Raji (cell line): Measurements from ENCODE around the gene SLC26A5.

ENCODE experiments used
- POLR2A ChIP-seq: IDR thresholded peaks from 2 replicates; pipeline ENCODE4 v1.6.1; 2011; ENCODE audit warnings: low read depth, low read length, control low read depth; ENCODE audit not compliant: insufficient read depth

The SLC26A5 gene

DNA sequence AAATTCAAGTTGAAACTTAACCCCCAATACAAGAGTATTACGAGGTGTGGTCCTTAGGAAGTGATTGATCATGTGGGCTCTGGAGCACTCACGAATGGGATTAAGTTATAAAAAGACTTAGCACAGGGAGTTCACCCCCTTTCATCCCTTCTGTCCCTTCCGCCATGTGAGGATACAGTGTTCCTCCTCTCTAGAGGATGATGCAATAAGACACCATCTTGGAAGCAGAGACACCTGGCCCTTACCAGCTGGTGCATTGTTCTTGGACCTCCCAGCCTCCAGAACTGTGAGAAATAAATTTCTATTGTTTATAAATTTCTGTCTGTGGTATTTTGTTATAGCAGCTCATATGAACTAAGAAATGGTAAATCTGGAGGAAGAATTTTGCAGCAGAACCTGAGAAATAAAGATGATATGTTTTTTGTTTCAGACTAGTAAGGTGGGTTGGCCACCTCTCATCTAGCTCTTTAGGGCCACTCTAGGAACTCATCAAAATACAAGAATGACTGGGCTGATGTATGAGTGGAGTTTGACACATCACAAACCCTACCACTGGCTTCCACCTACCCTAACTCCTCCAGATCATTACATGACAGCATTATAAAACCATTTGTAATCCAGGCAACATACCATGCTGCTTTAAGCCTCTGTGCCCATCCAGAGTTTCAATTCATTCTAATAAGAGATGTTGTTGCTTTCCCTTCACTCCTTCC is 22.4 kb downstream of the SLC26A5 start:
- TF ChIP-seq POLR2A, result no peak

DNA sequence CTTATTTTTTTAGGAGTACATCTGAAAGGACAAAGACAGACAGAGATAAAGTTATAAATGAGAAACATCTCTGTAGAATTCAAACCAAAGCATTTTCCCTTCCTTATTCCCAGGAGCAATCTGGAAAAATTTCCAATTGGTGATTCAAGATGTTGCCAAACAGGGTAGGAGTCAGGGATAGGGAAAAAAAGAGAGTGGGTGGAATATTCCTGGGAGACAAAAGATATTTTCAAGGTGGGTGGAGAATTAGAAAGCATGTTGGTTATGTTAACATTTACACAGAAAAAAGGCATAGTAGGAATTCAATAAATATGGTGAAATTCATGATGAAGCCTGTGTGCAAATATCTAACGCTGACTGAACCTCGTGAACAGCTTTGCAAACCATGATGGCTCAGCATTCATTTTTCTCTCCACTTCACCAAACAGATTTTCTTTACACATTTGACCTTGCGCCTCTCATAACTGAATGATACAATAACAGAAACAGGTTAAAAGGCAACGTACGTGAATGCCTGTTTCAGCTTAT is 25.1 kb downstream of the SLC26A5 start:
- TF ChIP-seq POLR2A, result no peak

DNA sequence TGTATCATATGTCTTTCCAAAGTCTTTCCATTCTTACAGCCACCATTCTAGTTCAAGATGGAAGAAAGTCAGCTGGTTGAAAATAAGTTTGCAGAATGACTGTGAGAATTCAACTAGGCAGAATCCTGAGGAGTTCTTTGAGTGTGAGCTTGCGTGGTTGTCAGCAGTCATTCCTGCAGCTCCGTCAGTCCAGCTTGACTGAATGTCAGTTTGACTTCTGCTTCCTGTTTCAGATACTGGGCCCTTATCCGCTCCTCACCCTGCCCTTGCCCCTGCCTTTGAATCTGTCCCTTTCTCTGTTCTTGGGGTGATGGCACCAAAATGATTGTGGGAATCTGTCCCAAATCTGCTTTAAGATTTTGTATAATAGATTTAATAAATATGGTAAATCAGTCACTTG is 27.8 kb downstream of the SLC26A5 start:
- no peak for TF ChIP-seq POLR2A

DNA sequence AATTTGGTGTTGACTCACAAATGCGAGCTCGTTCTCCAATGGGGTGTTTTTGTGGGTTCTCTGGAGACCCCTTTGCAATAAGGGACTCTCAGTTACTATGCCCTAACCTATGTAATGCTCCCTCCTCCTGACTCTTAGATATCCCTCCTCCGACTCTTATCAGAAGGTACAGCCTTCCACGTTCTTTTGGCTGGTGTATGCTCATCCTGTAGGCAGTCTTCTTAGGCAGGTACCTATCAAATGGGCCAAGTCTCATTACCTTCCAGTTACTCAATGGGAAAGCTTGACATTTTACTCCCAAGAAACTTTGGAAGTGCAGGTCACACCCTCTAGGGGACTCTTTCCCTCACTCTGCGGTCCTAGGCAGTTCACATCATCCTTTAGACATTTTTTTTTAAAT is 32.6 kb downstream of the SLC26A5 start:
- no peak for TF ChIP-seq POLR2A

DNA sequence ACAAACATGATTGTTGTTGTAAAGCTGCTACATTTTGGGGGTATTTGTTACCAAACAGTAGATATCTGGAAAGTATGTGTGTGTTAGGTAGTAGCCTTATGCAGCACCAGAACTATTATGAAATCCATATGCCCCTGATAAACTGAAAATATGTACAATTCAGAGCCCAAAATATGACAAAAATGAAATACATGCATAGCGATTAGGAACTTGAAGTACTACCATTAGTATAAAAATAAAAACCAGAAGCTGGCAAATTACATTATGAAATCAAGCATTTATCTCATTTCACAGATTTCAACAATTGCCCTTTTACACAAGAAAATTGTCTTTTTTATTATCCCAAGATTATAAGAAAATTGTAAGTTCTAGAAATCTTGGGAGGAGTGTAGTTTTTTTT is 33.9 kb downstream of the SLC26A5 start:
- TF ChIP-seq POLR2A, result no peak

DNA sequence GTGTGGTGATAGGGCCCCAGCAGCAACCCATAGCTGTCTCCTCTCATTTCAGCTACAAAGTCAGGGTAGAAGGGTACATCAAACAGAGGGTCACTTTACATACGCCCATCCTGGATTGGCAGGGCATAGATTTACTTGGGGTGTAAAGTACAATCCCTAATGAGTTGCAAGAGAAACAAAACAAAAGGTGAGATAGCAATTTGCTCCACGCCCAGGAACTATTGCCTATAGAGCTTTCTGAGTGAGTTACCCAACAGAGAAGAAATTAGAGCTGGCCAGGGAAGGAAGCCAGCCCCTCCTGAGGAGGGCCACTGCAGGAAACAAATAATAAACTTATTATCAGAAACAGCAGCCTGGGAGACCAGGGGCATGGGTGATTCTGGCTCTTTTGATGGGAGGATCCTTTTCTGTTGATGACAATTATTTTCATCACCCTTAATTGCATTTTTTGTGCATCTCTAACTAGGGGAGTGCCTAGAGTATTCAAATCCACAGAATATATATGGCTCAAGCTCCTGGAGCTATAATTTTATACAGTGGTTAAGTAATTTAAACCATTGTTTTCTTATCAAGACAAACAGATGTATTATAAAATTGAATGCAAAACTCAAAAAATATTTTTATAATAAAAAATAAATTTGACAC is 47.4 kb downstream of the SLC26A5 start:
- TF ChIP-seq POLR2A, result no peak

DNA sequence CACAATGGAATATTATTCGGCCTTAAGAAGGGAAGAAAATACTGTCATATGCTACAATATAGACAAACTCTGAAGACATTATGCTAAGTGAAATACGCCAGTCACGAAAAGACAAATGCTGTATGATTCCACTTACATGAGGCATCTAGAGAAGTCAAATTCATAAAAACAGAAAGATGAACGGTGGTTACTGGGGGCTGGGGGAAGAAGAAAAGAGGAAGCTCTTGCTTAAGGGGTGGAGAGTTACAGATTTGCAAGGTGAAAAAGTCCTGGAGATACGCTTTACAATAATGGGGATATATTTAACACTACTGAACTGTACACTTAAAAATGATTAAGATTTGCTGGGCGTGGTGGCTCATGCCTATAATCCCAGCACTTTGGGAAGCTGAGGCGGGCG is 49.5 kb downstream of the SLC26A5 start:
- no peak for TF ChIP-seq POLR2A

DNA sequence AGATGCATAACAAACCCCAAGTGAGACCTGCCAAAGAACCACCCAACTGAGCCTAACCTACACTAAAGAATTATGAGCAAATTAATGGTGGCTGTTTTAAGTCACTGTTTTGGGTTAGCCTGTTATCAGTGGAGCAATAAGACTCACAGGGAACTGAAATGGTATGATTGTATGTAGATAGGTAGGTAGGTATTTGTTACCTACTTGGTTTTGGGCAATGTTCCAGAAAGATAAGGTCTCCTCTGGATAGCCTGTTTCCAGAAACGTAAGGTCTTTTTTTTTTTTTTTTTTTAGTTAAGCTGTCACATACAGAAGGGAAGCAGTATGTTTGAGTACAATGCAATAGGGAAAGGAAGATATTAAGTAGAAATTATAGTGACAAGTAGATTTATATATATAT is 50.9 kb downstream of the SLC26A5 start:
- no peak for TF ChIP-seq POLR2A

DNA sequence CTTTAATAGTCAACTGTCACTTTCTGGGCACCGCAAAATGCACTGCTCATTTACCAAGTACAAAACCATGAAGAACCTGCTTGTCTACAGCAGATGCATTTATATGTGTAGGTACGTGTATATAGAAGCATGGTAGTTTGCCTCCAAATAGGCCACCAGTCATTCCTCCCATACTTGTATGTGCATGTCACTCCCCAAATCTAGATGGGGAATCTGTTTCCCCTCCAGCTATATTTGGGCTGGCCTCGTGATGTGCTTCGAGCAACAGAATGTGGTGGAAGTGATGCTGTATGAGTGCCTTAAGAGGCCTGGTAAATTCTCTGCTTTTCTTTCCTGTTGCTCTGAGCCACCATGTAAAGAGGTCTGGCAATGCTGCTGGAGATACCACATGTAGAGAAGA is 51.4 kb downstream of the SLC26A5 start:
- no peak for TF ChIP-seq POLR2A

DNA sequence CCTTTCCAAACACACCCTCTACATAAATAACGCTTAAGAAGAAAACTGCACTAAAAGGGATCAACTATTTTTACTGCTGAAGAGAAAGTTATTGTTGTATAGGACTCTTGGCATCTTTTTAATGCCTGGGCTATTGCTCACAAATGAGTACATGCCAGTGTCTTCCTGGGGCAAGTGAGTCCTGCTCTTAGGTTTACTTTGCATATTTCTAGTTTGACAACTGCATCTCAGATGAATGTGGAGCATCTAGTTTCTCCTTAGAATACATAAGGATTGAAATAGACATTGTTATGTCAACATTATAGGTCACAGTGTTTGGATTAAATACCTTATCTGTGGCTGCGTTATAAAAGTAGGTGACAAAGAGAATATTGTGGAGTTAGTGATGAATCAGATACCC is 54.0 kb downstream of the SLC26A5 start:
- TF ChIP-seq POLR2A, result no peak

DNA sequence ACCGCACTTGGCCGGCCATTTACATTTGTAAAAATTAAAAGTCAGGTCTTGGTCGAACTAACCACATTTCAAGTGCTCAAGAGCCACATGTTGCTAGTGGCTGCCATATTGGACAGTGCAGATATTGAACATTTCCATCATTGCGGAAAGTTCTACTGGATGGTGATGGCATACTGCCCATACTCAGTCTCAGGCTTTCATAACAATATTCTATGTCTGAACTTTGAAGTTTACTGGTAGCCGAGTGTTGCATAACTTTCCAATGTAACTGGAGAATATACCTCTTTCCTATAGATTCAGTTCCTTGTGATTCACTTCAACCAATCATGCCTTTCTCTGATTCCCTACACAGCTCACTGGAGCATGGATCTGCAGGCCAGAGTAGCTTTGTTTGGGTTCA is 54.9 kb downstream of the SLC26A5 start:
- no peak for TF ChIP-seq POLR2A

DNA sequence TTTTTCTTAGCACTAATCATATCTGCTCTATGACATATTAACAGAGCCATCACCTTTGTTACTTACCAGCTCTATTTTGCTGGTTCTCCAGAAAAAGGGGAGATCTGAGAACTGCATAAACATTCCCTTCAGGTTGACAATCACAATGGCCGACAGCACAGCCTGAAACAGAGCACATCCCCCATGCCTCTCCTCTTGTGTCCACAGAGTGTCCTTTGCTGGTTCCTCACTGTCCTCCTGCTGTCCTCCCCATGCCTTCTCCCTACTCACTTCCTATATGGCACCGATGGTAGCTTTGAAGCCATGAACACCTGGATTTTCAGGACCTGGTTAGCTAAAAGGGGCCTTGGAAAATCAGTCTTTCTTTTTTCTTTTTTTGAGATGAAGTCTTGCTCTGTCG is 56.7 kb downstream of the SLC26A5 start:
- TF ChIP-seq POLR2A, result no peak

DNA sequence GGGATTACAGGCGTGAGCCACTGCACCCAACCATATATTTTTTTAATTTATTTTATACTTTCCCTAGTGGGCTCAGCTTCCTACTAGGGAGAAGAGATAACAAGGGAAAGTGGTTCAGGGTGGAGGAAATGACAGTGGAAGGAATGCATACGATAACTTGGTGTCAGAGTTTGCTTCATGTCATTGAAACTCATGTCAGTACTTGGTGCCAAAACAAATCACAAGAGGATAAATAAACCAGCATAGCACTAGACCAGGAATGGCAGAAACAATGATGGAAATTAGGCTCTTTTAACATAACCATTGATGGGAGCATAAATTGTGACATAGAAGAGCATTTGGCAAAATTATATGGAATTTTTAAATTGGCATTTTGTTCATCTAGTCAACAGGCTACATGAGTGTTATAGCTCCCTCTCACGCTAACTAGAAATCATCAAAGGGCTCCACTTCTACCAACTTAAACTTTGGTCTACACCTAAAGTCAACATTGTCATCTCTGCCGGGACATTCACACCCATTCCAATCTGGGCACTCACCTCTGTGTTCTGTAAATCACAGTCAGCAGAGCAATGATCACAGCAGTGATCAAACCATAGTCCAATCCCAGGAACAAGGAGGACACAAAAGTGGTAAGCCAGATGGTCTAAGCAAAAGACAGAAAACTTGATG is 57.4 kb downstream of the SLC26A5 start:
- TF ChIP-seq POLR2A, result no peak

DNA sequence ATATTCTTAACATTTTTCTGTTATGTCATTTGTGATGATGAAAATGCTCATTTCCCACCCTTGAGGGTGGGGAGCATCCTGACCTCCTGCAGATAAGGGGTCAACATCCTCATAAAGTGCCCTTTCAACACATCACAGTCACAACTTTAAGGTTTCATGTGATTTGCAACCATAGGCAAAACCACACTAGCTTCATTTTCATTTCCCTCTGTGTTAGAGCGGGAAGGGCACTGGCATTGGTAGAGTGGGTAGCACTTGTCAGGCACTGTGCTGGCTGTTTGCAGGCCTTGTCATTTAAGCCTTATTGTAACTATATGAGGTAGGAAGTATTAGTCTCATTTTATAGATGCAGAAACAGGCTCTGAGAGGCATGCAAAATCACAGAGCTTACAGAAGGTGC is 58.8 kb downstream of the SLC26A5 start:
- no peak for TF ChIP-seq POLR2A

DNA sequence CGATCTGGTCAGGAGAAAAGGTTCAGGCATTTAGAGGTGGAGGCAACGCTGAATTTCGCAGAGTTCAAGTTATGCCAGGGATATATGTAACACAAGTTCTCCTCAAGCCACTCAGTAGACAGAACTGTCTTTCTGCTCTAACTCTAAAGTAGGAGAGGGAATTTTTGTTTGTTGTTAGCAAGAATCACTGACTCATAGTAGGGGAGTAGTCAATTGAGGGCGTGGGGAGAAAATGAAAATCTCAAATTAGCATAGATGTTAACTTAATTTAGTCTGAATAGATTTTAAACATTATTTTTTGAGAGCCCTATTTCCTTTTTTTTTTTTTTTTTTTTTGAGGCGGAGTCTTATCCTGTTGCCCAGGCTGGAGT is 64.0 kb downstream of the SLC26A5 start:
- no peak for TF ChIP-seq POLR2A

DNA sequence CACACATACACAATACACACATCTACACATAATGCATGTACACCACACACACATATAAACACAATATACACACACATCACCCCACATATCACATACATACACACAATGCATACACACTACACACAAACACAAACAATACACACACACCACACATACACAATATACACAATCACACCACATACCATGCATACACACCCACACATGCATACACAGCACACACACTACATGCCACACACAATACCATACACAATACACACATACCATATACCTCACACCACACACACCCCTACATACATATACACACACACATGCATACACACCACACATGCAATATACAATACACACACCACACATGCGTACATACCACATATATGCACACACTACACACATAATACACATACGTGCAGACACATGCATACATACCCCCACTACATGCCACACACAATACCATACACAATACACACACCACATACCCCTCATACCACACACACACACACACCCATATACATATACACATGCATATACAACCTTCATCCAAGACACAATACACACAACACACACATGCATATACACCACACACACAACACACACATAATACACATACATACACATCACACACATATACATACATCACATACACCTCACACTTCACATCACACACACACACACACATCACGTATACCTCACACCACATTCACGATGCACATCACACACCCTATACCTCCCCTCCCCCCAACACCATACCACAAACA is 64.6 kb downstream of the SLC26A5 start:
- TF ChIP-seq POLR2A, result no peak
